PC-3 (cell line): ENCODE measurements around the gene AURKB. TPM values are rescaled to one million over a fixed set of nuclear protein-coding genes. Genes with fewer than 3 reads are reported as not detected.

Experiments
- ATAC-seq: fragments of 200-7000 bp; cut with Tn5 transposase; 2 replicates; pipeline ENCODE4 v1.9.1; 2020; ENCODE audit warnings: mild to moderate bottlenecking, moderate library complexity
- BruUV-seq: library from RNA; stranded (reverse); fragments of 400-500 nt; replicated peaks from 2 replicates; lab custom pipeline; 2021; lab: Mats Ljungman, UMichigan
- CTCF ChIA-PET: fragments of 300-600 bp; sonication (Branson Sonifier 250); formaldehyde crosslinking; loops from one replicate; lab custom pipeline; 2022; ENCODE audit warnings: antibody characterized with exemption; lab: Charles Lee
- POLR2A ChIA-PET: fragments of 300-600 bp; sonication (Branson Sonifier 250); formaldehyde crosslinking; loops from one replicate; lab custom pipeline; 2022; ENCODE audit warnings: antibody characterized with exemption; ENCODE audit not compliant: unreplicated experiment; lab: Charles Lee
- DNase-seq: peaks from one replicate; pipeline ENCODE4 v3.0.0-alpha.2; 2015
- H2AFZ ChIP-seq: fragments of 300-600 bp; sonication (generic); 2 replicates; pipeline ENCODE4 v1.6.0; 2016; ENCODE audit warnings: antibody characterized with exemption, low read length
- H3F3A ChIP-seq: fragments of 300-600 bp; sonication (generic); one replicate; pipeline ENCODE4 v1.6.0; 2017; ENCODE audit warnings: antibody characterized with exemption, low read length, control low read depth, mild to moderate bottlenecking; ENCODE audit not compliant: unreplicated experiment
- H3K27ac ChIP-seq: fragments of 300-600 bp; sonication (generic); 2 replicates; pipeline ENCODE4 v1.5.1; 2016; ENCODE audit warnings: mild to moderate bottlenecking, low read length
- H3K27me3 ChIP-seq: fragments of 300-600 bp; sonication (generic); 2 replicates; pipeline ENCODE4 v1.6.1; 2016; ENCODE audit warnings: low read length, mixed read lengths
- H3K36me3 ChIP-seq: fragments of 300-600 bp; sonication (generic); 2 replicates; pipeline ENCODE4 v1.6.1; 2016; ENCODE audit warnings: low read depth, mixed run types, low read length, mixed read lengths
- H3K4me1 ChIP-seq: fragments of 300-600 bp; sonication (generic); 2 replicates; pipeline ENCODE4 v1.5.1; 2016; ENCODE audit warnings: low read length; ENCODE audit not compliant: insufficient read depth
- H3K4me2 ChIP-seq: fragments of 300-600 bp; sonication (generic); 2 replicates; pipeline ENCODE4 v1.6.0; 2016; ENCODE audit warnings: low read length
- H3K4me3 ChIP-seq: fragments of 300-600 bp; sonication (generic); 2 replicates; pipeline ENCODE4 v1.5.1; 2016; ENCODE audit warnings: mild to moderate bottlenecking, low read length, mixed read lengths
- H3K79me2 ChIP-seq: fragments of 300-600 bp; sonication (generic); 2 replicates; pipeline ENCODE4 v1.6.1; 2017; ENCODE audit warnings: low read length, mixed read lengths
- H3K9ac ChIP-seq: fragments of 300-600 bp; sonication (generic); 2 replicates; pipeline ENCODE4 v1.6.0; 2016; ENCODE audit warnings: mild to moderate bottlenecking, low read length
- H3K9me2 ChIP-seq: fragments of 300-600 bp; sonication (generic); replicated peaks from 2 replicates; pipeline ENCODE4 v1.6.1; 2016; ENCODE audit warnings: mixed run types, low read length, mixed read lengths
- H3K9me3 ChIP-seq: fragments of 300-600 bp; sonication (generic); 2 replicates; pipeline ENCODE4 v1.6.1; 2016; ENCODE audit warnings: low read length, mixed read lengths
- H4K20me1 ChIP-seq: fragments of 300-600 bp; sonication (generic); 2 replicates; pipeline ENCODE4 v1.6.1; 2016; ENCODE audit warnings: low read length, mixed read lengths
- CTCF ChIP-seq: fragments of 300-600 bp; sonication (generic); conservative IDR thresholded peaks from 2 replicates; pipeline ENCODE4 v1.5.1; 2017; ENCODE audit warnings: antibody characterized with exemption, low read depth, mild to moderate bottlenecking, low read length
- EZH2 ChIP-seq: fragments of 300-600 bp; sonication (generic); IDR thresholded peaks from one replicate; pipeline ENCODE4 v1.6.1; 2017; ENCODE audit warnings: antibody characterized with exemption, mild to moderate bottlenecking, low read length; ENCODE audit not compliant: unreplicated experiment
- EZH2phosphoT487 ChIP-seq: fragments of 300-600 bp; sonication (generic); IDR thresholded peaks from 2 replicates; pipeline ENCODE4 v1.6.1; 2018; ENCODE audit warnings: mild to moderate bottlenecking, antibody characterized with exemption, low read length, borderline replicate concordance
- intact Hi-C: fragments of 100-400 bp; cut with micrococcal nuclease; formaldehyde crosslinking; loops from 2 replicates; pipeline ENCODE4 v1.9.0; 2023
- total RNA-seq: library from RNA; depleted of rRNA; stranded (reverse); fragments of >200 nt; gene quantifications from 2 replicates; pipeline ENCODE4 v1.2.3, GENCODE V29; 2014

AURKB gene
- total RNA-seq, 1 experiment from 2014 or later: 82.9 TPM

- peak within 1 kb of the TSS; percentile 96 for H3K4me2 ChIP-seq
- BruUV-seq: no TSS peak
- peak; percentile 51 for ATAC-seq
- H3K36me3 ChIP-seq: no peaks in the 10 kb centered on the region; the same call in 1 of the 2 replicates
- no peaks in the 10 kb centered on the region for H3K27me3 ChIP-seq
- H3K9me3 ChIP-seq: no peaks in the 10 kb centered on the region
- no peaks in the 10 kb centered on the region for H3F3A ChIP-seq
- peak within 1 kb of the TSS; percentile 59 for H3K27ac ChIP-seq
- TF ChIP-seq EZH2 (no peak), CTCF (no peak), EZH2phosphoT487 (no peak)
- peak within 1 kb of the TSS; percentile 88 for H3K4me3 ChIP-seq
- POLR2A ChIA-PET: no interaction called here
- H3K4me1 ChIP-seq: peaks cover 27% of the 10 kb centered on the region
- H3K9me2 ChIP-seq: no peaks in the 10 kb centered on the region
- DNase-seq: peak; percentile 60
- H3K9ac ChIP-seq: peak within 1 kb of the TSS; percentile 97
- H4K20me1 ChIP-seq: 0 out of 2 replicates have a peak, but pooled peaks cover 2% of the 10 kb centered on the region
- H2AFZ ChIP-seq: peak within 1 kb of the TSS; percentile 57
- CTCF ChIA-PET: no interaction called here
- intact Hi-C loops: no loop called here
- H3K79me2 ChIP-seq: peaks cover 19% of the 10 kb centered on the region
Measured at GRCh38 chr17:8162233-8162996, 48.0 kb downstream of the AURKB start, which contains the start of gene VAMP2. Gene VAMP2 (minus strand): TSS chr17:8162948. CDS start chr17:8162879, 69 bp downstream.

DNA sequence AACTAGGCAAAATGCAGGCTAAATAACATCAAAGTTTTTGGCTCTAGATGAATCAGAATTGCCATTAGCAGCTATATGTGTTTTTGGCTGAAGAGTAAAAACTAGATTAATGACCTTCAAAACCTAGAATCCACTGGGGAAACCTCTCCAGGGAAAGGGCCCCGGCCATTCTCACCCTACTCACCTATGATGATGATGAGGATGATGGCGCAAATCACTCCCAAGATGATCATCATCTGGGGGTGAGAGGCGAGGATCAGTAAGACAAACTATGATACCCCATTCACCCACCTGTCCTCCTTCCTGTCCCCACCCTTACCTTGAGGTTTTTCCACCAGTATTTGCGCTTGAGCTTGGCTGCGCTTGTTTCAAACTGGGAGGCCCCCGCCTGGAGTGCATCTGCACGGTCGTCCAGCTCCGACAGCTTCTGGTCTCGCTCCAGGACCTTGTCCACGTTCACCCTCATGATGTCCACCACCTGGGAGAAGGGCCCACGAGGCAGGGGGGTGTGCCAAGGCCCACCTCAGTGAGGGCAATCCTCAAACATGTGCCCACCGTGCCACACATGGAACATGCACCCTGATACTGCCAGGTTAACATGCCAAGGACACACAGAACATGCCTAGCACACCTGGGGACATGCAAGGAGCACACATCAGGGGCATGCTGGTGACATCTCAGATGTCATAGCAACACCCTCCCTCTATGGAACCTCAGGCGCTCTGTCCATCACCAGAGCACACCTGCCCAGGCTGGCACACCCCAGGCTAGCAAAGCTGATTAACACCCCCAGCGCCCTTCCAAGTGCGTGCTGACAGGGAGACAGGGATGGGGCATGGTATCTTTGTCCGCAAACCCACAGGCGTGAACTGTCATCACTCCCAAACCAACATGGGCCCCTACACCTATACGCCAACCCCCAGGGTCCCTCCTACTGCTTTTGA, 48.8 kb downstream of the AURKB start:
- CTCF ChIA-PET: no interaction called here
- Histone ChIP-seq H2AFZ (no peak overlapping the region), H3K4me3 (peak overlapping the region; percentile 88), H3K27me3 (no peaks in the 10 kb centered on the region), H3K4me2 (peak overlapping the region; percentile 96), H3K27ac (no peak overlapping the region; the same call in 1 of the 2 replicates), H4K20me1 (0 out of 2 replicates have a peak, but pooled peaks cover 2% of the 10 kb centered on the region), H3K9ac (peak overlapping the region; percentile 97), H3K4me1 (peaks cover 31% of the 10 kb centered on the region), H3K79me2 (peaks cover 19% of the 10 kb centered on the region), H3K36me3 (no peaks in the 10 kb centered on the region; the same call in 1 of the 2 replicates), H3K9me3 (no peaks in the 10 kb centered on the region), H3F3A (no peaks in the 10 kb centered on the region), H3K9me2 (no peaks in the 10 kb centered on the region)
- no peak for ATAC-seq
- DNase-seq: no peak
- intact Hi-C loops: no loop called here
- TSS peak; percentile 65 for BruUV-seq
- TF ChIP-seq EZH2phosphoT487: no peak
- no peak for TF ChIP-seq CTCF
- TF ChIP-seq EZH2: no peak
- POLR2A ChIA-PET: no interaction called here
